GM21515 (cell line): Measurements from ENCODE around the gene MYRFL.
"Not testable (repeated sequence)": the region's sequence is repeated elsewhere in the genome, so short reads cannot be mapped to it uniquely, and the experiment has no call there.

Experiments used
- ATAC-seq: cut with Tn5 transposase; IDR thresholded peaks from one replicate; pipeline ENCODE4 v1.9.1; 2021; ENCODE audit not compliant: unreplicated experiment

Gene MYRFL

GRCh38 chr12:69824966-69825560, at the start of gene MYRFL:
MYRFL (plus strand) TSS chr12:69825227; CDS start chr12:69825518, 291 bp downstream.
- ATAC-seq, result no peak

- no peak for ATAC-seq
Measured at GRCh38 chr12:69779928-69780327, 45.1 kb upstream of the MYRFL start.

GRCh38 chr12:69783365-69783764, 41.7 kb upstream of the MYRFL start:
- ATAC-seq, result no peak

- no peak for ATAC-seq
Measured at GRCh38 chr12:69789351-69789750, 35.7 kb upstream of the MYRFL start.

GRCh38 chr12:69792533-69792932, 32.5 kb upstream of the MYRFL start:
- no peak for ATAC-seq

GRCh38 chr12:69807101-69807897, 17.7 kb upstream of the MYRFL start:
- ATAC-seq, result not testable (repeated sequence)

- ATAC-seq, result no peak
Measured at GRCh38 chr12:69810870-69811498, 14.0 kb upstream of the MYRFL start.

GRCh38 chr12:69816082-69816481, 8.9 kb upstream of the MYRFL start:
- no peak for ATAC-seq

GRCh38 chr12:69821032-69821455, 4.0 kb upstream of the MYRFL start:
- ATAC-seq, result no peak

GRCh38 chr12:69821456-69822159, 3.4 kb upstream of the MYRFL start:
- ATAC-seq, result no peak

- ATAC-seq, result no peak
Measured at GRCh38 chr12:69822201-69822860, 2.7 kb upstream of the MYRFL start.

GRCh38 chr12:69824028-69824427, 999 bp upstream of the MYRFL start:
- no peak for ATAC-seq

- no peak for ATAC-seq
Measured at GRCh38 chr12:69828897-69829296, 3.9 kb downstream of the MYRFL start.

- ATAC-seq, result no peak
Measured at GRCh38 chr12:69833696-69834095, 8.7 kb downstream of the MYRFL start.

- no peak for ATAC-seq
Measured at GRCh38 chr12:69834147-69834546, 9.1 kb downstream of the MYRFL start.

GRCh38 chr12:69834576-69834975, 9.5 kb downstream of the MYRFL start:
- no peak for ATAC-seq

GRCh38 chr12:69835081-69835480, 10.1 kb downstream of the MYRFL start:
- no peak for ATAC-seq

GRCh38 chr12:69836015-69836414, 11.0 kb downstream of the MYRFL start:
- ATAC-seq, result no peak

GRCh38 chr12:69837191-69837590, 12.2 kb downstream of the MYRFL start:
- ATAC-seq, result no peak

GRCh38 chr12:69837657-69838415, 12.8 kb downstream of the MYRFL start:
- no peak for ATAC-seq
